B cell (primary cell): ENCODE data around the gene TARP.
"Not testable (repeated sequence)": the region's sequence is repeated elsewhere in the genome, so short reads cannot be mapped to it uniquely, and the experiment has no call there.

ENCODE experiments used
- ATAC-seq: fragments of 200-7000 bp; cut with Tn5 transposase; one replicate; pipeline ENCODE4 v1.10.0; 2021; ENCODE audit warnings: low read depth, mild to moderate bottlenecking, moderate number of reproducible peaks, moderate library complexity
- CTCF ChIA-PET: fragments of 350-600 bp; sonication (Branson Sonifier 250); formaldehyde crosslinking; loops from one replicate; lab custom pipeline; 2021; ENCODE audit warnings: antibody characterized with exemption, inconsistent platforms; lab: Charles Lee
- POLR2A ChIA-PET: fragments of 350-600 bp; sonication (Branson Sonifier 250); formaldehyde crosslinking; loops from one replicate; lab custom pipeline; 2021; ENCODE audit warnings: antibody characterized with exemption; lab: Charles Lee
- DNase-seq: peaks from one replicate; pipeline ENCODE4 v3.0.0; 2013
- H2AFZ ChIP-seq: 2 replicates; pipeline ENCODE4 v1.6.1; 2012; ENCODE audit warnings: mild to moderate bottlenecking, low read depth, low read length; ENCODE audit not compliant: insufficient read depth, poor library complexity, severe bottlenecking
- H3K27ac ChIP-seq, 2 donors: 1 replicate in 1 of 2; 2 replicates in 1 of 2; pipeline ENCODE4 v1.5.1; 2012 to 2013; ENCODE audit warnings: low read length in 2 of 2, mild to moderate bottlenecking in 2 of 2, moderate library complexity in 1 of 2
- H3K27me3 ChIP-seq, 4 experiments: fragments of 200-600 bp in 1 of 4; sonication (generic) in 1 of 4; replicated peaks in 1 of 4; 1 replicate in 2 of 4; 2 replicates in 2 of 4; pipeline versions ENCODE4 v1.6.1 to v1.7.0; 2013 to 2016; ENCODE audit warnings: low read length in 3 of 4, mild to moderate bottlenecking in 2 of 4, mixed read lengths in 1 of 4, moderate library complexity in 1 of 4; ENCODE audit not compliant: insufficient read depth in 4 of 4, control insufficient read depth in 3 of 4; ENCODE audit errors: control extremely low read depth in 1 of 4
- H3K36me3 ChIP-seq, 2 experiments: replicated peaks in 1 of 2; 1 replicate in 1 of 2; 2 replicates in 1 of 2; pipeline versions ENCODE4 v1.6.1 to v1.7.1; 2013; ENCODE audit warnings: low read length in 1 of 2; ENCODE audit not compliant: insufficient read depth in 2 of 2, control insufficient read depth in 1 of 2; ENCODE audit errors: control extremely low read depth in 1 of 2, extremely low read depth in 1 of 2
- H3K4me1 ChIP-seq, 2 donors: fragments of 200-600 bp in 1 of 2; sonication (generic) in 1 of 2; 1 replicate in 1 of 2; 2 replicates in 1 of 2; pipeline versions ENCODE4 v1.5.1 to v1.6.1; 2013 to 2017; ENCODE audit warnings: low read length in 2 of 2; ENCODE audit not compliant: control insufficient read depth in 2 of 2, insufficient read depth in 2 of 2
- H3K4me2 ChIP-seq: replicated peaks from 2 replicates; pipeline ENCODE3; 2012; ENCODE audit warnings: mild to moderate bottlenecking, low read depth, low read length; ENCODE audit not compliant: poor library complexity, severe bottlenecking
- H3K4me3 ChIP-seq, 5 experiments: fragments of 200-600 bp in 1 of 5; sonication (generic) in 1 of 5; 1 replicate in 3 of 5; 2 replicates in 2 of 5; pipeline versions ENCODE4 v1.5.1 to v1.7.0; 2011 to 2016; ENCODE audit warnings: low read length in 4 of 5, mild to moderate bottlenecking in 4 of 5, low read depth in 2 of 5, control low read depth in 1 of 5, moderate library complexity in 1 of 5; ENCODE audit not compliant: insufficient read depth in 1 of 5; ENCODE audit errors: control extremely low read depth in 1 of 5, extremely low read depth in 1 of 5
- H3K79me2 ChIP-seq: fragments of 200-600 bp; sonication (generic); one replicate; pipeline ENCODE4 v1.6.0; 2016; ENCODE audit warnings: low read length; ENCODE audit not compliant: control insufficient read depth, insufficient read depth
- H3K9ac ChIP-seq: fragments of 200-600 bp; sonication (generic); 2 replicates; pipeline ENCODE4 v1.6.1; 2017; ENCODE audit warnings: mild to moderate bottlenecking, low read length, moderate library complexity
- H3K9me3 ChIP-seq, 3 donors: one replicate each; pipeline versions ENCODE4 v1.6.1 to v1.7.1; 2013; ENCODE audit warnings: low read length in 2 of 3; ENCODE audit not compliant: control insufficient read depth in 2 of 3, insufficient read depth in 1 of 3; ENCODE audit errors: control extremely low read depth in 1 of 3
- H4K20me1 ChIP-seq: 2 replicates; pipeline ENCODE4 v1.6.0; 2012; ENCODE audit warnings: mild to moderate bottlenecking, low read length; ENCODE audit not compliant: insufficient read depth, control insufficient read depth, poor library complexity, severe bottlenecking
- H3K27ac Mint-ChIP-seq: one replicate; pipeline ENCODE4 v1.8.0; 2021; ENCODE audit warnings: mixed read lengths
- H3K27me3 Mint-ChIP-seq: one replicate; pipeline ENCODE4 v1.8.0; 2021; ENCODE audit warnings: mixed read lengths
- H3K4me1 Mint-ChIP-seq: one replicate; pipeline ENCODE4 v1.8.0; 2021; ENCODE audit warnings: mixed read lengths
- H3K4me3 Mint-ChIP-seq: one replicate; pipeline ENCODE4 v1.8.0; 2021; ENCODE audit warnings: mixed read lengths
- H3K9me3 Mint-ChIP-seq: one replicate; pipeline ENCODE4 v1.8.0; 2022; ENCODE audit warnings: mixed read lengths; ENCODE audit not compliant: insufficient read depth
- WGBS: methylation state at CpG from one replicate; pipeline ENCODE4 v1.1.5; 2013; ENCODE audit warnings: missing lambda C conversion rate; ENCODE audit not compliant: insufficient coverage; 5-methylcytosine and 5-hydroxymethylcytosine counted together
- intact Hi-C: fragments of 100-400 bp; cut with micrococcal nuclease; formaldehyde crosslinking; loops from one replicate; pipeline ENCODE4 v1.10.0; 2022

Gene TARP

GRCh38 chr7:38269704-38270346, 3.6 kb downstream of the TARP start:
- H3K36me3 ChIP-seq, CTCF ChIA-PET, DNase-seq, H3K27me3 ChIP-seq, H3K4me3 Mint-ChIP-seq, H3K9me3 Mint-ChIP-seq, H3K27ac Mint-ChIP-seq, intact Hi-C loops, H3K79me2 ChIP-seq, H3K4me1 Mint-ChIP-seq, H3K4me2 ChIP-seq, POLR2A ChIA-PET, H3K27me3 Mint-ChIP-seq, H3K9ac ChIP-seq, H3K27ac ChIP-seq, ATAC-seq, H2AFZ ChIP-seq, H3K4me1 ChIP-seq, H3K9me3 ChIP-seq, H3K4me3 ChIP-seq, H4K20me1 ChIP-seq: not testable (repeated sequence)
- WGBS = 73% methylated on average over 3 of the region's 4 CpGs

DNA sequence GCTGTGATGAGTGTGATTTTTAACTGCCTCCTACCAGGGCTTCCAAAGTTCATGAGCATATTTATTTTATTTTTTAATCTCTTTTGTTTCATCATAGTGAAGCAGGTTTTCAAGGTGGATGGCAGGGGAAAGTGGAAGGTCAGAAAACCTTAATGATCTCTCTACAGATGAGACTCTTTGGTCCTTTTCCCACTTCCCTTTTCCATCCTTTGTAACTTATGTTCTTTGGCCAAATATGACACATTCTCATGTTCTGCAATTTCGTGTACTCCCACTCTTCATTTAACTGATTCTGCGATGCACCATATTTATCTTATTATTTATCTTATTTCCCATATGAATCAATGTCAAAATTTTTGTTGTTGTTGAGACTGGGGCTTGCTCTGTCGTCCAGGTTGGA, 7.5 kb downstream of the TARP start:
- H3K79me2 ChIP-seq, ATAC-seq, H2AFZ ChIP-seq, H3K27ac Mint-ChIP-seq, H3K9me3 ChIP-seq, H3K27ac ChIP-seq, H3K27me3 ChIP-seq, H3K4me3 ChIP-seq, H3K9ac ChIP-seq, POLR2A ChIA-PET, H3K9me3 Mint-ChIP-seq, H3K4me2 ChIP-seq, H3K4me1 ChIP-seq, CTCF ChIA-PET, DNase-seq, H3K36me3 ChIP-seq, H3K4me3 Mint-ChIP-seq, H3K27me3 Mint-ChIP-seq, H3K4me1 Mint-ChIP-seq, intact Hi-C loops, H4K20me1 ChIP-seq: not testable (repeated sequence)
- no CpG with 5 or more reads among the region's 3 CpGs for WGBS

GRCh38 chr7:38264602-38265001, 8.8 kb downstream of the TARP start:
- H4K20me1 ChIP-seq, H3K9me3 ChIP-seq, H3K27ac ChIP-seq, H3K4me3 Mint-ChIP-seq, H3K27ac Mint-ChIP-seq, H3K79me2 ChIP-seq, H3K27me3 ChIP-seq, ATAC-seq, H3K4me1 ChIP-seq, H3K27me3 Mint-ChIP-seq, H3K4me3 ChIP-seq, H3K4me1 Mint-ChIP-seq, POLR2A ChIA-PET, intact Hi-C loops, H2AFZ ChIP-seq, H3K9me3 Mint-ChIP-seq, DNase-seq, H3K36me3 ChIP-seq, CTCF ChIA-PET, H3K9ac ChIP-seq, H3K4me2 ChIP-seq: not testable (repeated sequence)
- WGBS = no CpG with 5 or more reads among the region's 1 CpG

DNA sequence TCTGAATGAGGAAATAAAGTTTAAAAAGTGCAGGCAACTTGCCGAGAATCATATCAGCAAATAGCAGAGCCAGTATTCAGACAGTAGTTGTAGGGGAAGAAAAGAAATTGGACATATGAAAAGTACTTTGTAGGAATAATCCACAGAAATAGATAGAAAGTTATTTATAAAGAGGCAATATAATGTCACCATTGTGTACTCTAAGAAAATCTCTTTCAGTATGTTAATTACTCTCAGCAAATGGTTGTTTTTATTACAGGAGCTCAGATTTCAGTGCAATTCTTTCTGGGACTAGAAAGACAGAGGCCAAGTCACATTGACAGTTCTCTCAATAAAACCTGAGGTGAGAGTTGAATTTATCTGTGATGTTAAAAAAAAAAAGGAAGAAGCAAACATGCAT, 10.2 kb downstream of the TARP start:
- H3K27ac Mint-ChIP-seq, CTCF ChIA-PET, H3K27me3 Mint-ChIP-seq, H2AFZ ChIP-seq, H3K36me3 ChIP-seq, H3K4me2 ChIP-seq, H3K27me3 ChIP-seq, POLR2A ChIA-PET, H3K9me3 Mint-ChIP-seq, H3K4me3 ChIP-seq, H3K4me3 Mint-ChIP-seq, intact Hi-C loops, ATAC-seq, H3K9me3 ChIP-seq, H4K20me1 ChIP-seq, H3K4me1 ChIP-seq, H3K27ac ChIP-seq, H3K79me2 ChIP-seq, DNase-seq, H3K4me1 Mint-ChIP-seq, H3K9ac ChIP-seq: not testable (repeated sequence)
- WGBS = 100% methylated on average over 1 of the region's 1 CpG
